Stimulated activated naive CD4-positive, alpha-beta T cell treated with Interleukin-2 at 50 U/mL for 16 hours (primary cell): ENCODE measurements around the gene MXI1.
"Not testable (repeated sequence)": the region's sequence is repeated elsewhere in the genome, so short reads cannot be mapped to it uniquely, and the experiment has no call there.

Source experiments
- DNase-seq: peaks from one replicate; lab custom pipeline; 2025; lab: John Stamatoyannopoulos, UW

The MXI1 gene

GRCh38 chr10:110317866-110318850 lies 110.8 kb downstream of the MXI1 start:
- no peak for DNase-seq

- DNase-seq: no peak
These were observed 114.6 kb downstream of the MXI1 start for GRCh38 chr10:110321869-110322620.

GRCh38 chr10:110323503-110323902 lies 116.1 kb downstream of the MXI1 start:
- DNase-seq: no peak

GRCh38 chr10:110324201-110324804 lies 116.9 kb downstream of the MXI1 start:
- DNase-seq: no peak

GRCh38 chr10:110324805-110325280 lies 117.4 kb downstream of the MXI1 start:
- DNase-seq: no peak

- no peak for DNase-seq
These were observed 119.1 kb downstream of the MXI1 start for GRCh38 chr10:110326351-110327032.

- no peak for DNase-seq
These were observed 120.0 kb downstream of the MXI1 start for GRCh38 chr10:110327262-110327914.

GRCh38 chr10:110330675-110331074 lies 123.3 kb downstream of the MXI1 start:
- no peak for DNase-seq

- DNase-seq: not testable (repeated sequence)
These were observed 123.9 kb downstream of the MXI1 start for GRCh38 chr10:110331226-110331795.

GRCh38 chr10:110334061-110334656 lies 126.8 kb downstream of the MXI1 start:
- no peak for DNase-seq

GRCh38 chr10:110335314-110336064 lies 128.1 kb downstream of the MXI1 start:
- no peak for DNase-seq

- no peak for DNase-seq
These were observed 128.8 kb downstream of the MXI1 start for GRCh38 chr10:110336111-110336721.
